HG02981 (cell line): ENCODE measurements around the gene PPT1.
"Not testable (repeated sequence)": the region's sequence is repeated elsewhere in the genome, so short reads cannot be mapped to it uniquely, and the experiment has no call there.

ENCODE experiments used
- ATAC-seq: cut with Tn5 transposase; IDR thresholded peaks from one replicate; pipeline ENCODE4 v1.9.1; 2021; ENCODE audit warnings: mild to moderate bottlenecking, moderate library complexity; ENCODE audit not compliant: unreplicated experiment

The PPT1 gene

DNA sequence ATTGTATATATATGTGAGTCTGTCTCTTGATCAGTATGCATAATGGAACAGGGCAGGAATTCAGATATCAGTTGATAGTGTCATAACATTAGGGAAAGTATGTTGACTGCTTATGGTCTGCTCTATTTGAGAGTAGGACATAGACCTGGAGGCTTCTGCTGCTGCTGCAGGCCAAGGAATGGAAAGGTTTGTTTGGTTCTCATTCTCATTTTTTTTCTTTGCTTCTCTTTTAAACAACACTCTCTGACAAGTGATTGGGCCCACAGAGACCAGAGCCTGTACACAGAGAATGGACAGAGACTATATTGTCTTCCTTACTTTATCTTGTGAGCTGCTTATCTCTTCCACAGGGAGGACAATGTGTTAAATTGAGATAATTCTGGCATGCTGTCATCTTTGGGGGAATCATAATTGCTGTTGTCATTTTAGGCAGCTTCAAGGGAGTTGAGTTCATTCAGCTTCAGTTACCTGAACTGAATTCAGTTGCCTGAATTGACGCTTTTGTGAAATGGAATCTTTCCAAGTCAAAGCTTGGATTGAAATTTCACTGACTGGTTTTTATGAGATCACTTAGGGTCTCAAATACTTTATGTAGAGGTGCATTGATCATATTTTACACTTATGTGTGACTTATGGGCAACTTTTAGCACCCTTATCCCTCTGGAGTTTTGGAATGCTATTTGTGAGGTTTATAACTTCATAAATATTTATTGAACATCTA lies 39.6 kb downstream of the PPT1 start:
- no peak for ATAC-seq

DNA sequence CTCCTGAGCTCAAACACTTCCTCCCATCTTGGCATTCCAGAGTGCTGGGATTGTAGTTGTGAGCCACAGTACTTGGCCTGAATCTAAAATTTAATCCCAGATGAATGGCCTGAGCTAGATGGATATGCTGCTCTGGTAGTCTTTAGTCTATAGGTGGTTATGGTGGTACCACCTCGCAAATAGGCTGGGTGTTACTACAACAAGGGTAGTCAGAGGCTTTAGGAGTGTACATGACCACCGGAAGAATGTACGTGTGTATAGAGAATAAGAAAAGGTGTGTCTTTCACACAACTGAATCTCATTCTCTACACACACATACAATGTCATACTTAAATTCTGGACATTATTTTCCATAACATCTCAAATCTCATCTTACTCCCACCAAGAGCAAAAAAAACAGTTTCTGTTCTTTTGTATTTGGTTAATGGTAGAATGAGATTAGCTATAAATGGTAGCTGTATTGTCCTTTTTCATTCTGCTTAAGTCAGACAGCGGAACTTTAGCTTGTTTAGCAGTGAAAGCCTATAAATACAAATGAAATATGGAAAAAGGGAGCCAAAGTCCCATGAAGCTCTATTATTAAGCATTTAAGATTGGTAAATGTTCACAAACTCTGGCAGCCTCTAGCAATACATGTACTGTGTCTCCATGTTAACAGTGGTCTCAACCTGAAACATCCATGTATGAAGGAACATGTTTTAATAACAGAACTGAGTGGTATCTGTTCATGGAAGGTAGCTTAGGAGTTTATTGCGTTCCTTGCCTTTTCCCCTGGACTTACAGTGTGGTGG lies 40.3 kb downstream of the PPT1 start:
- no peak for ATAC-seq

DNA sequence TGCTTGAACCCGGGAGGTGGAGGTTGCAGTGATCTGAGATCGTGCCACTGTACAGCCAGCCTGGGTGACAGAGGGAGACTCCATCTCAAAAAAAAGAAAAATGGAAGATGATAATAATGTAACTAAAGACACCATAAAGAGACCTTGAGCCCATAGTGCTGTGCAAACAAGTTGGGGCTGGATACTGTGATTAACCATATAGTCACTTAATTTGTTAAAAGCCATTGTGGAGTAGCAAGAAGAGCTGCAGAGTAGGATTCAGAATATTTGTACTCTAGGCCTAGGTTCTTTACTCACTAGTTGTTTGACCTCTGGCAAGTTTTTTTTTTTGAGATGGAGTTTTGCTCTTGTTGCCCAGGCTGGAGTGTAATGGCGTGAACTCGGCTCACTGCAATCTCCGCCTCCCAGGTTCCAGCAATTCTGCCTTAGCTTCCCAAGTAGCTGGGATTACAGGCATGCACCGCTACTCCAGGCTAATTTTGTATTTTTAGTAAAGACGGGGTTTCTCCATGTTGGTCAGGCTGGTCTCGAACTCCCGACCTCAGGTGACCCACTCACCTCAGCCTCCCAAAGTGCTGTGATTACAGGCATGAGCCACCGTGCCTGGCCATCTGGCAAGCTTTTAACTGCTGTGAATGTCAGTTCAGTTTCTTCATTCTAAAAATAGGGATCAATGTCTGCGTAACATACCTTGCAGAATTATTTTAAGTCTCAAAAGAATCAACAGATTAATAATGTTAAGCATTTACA lies 43.7 kb downstream of the PPT1 start:
- no peak for ATAC-seq

GRCh38 chr1:40050863-40051262 lies 46.2 kb downstream of the PPT1 start:
- no peak for ATAC-seq

- no peak for ATAC-seq
Observed at GRCh38 chr1:40049725-40050124, 47.3 kb downstream of the PPT1 start.

DNA sequence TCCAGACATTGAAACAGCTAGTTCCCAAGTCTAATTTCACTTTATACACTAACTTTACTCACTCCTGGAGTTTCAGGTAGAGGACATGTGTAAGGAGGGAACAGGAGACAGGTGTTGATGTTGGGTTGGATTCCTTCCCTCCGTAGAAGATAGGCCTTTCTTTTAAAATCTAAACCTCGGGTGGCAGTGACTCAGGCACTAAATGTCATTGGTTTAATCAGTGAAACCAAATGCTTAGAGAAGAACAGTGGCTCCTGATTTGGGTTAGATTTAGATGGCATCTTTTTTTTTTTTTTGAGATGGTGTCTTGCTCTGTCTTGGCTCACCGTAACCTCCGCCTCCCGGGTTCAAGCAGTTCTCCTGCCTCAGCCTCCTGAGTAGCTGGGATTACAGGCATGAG lies 49.3 kb downstream of the PPT1 start:
- no peak for ATAC-seq

DNA sequence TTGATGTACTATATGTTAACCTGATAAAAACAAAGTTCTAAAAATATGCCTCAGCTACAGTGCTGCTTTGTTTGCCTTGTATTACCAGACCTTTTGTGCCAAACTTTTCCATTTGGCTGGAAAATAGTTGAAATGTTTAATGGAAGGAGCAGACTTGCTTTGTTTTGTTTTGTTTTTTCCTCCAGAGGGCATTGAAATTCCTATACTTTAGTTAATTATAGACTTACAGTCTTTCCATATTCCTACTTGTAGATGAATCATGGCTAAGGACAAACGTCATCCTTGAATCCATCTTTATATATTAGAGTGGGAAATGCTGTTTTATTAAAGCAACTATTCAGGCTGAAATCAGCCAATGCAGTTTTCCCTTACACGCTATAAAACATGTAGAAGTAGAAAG lies 49.8 kb downstream of the PPT1 start:
- ATAC-seq: no peak

DNA sequence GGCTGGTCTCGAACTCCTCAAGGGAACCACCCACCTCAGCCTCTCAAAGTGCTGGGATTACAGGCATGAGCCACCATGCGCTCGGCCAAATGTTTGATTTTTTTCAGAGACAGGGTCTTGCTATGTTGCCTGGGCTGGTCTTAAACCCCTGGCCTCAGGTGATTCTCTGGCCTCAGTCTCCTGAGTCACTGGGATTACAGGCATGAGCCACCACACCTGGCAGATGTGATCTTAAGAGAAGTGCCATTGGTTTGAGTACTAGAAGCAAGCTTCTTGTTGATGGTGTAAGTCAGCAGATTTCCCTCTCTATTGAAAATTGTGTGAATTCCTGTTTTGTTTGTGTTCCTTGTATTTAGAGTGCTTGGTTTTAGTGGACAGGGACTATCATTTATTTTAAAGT lies 51.3 kb downstream of the PPT1 start:
- no peak for ATAC-seq

GRCh38 chr1:40045182-40045581 lies 51.9 kb downstream of the PPT1 start:
- ATAC-seq: no peak

GRCh38 chr1:40044110-40044509 lies 52.9 kb downstream of the PPT1 start:
- no peak for ATAC-seq

DNA sequence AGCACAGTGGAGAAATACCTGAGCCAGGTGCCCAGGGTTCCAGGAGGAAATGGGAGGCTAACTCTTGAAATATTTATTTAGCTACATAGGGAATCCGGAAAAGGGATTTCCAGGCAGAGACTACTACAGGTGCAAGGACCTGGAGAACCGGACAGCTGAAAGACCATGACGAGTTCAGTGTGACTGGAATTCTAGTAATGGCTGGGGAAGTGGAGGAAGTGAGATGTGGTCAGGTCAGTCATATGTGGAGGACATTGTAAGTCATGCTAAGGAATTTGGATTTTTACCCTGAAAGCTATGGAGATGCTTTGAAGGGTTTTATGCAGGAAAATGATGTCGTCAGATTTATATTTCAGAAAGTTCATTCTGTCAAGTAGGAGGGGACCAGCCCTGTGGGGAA lies 54.7 kb downstream of the PPT1 start:
- no peak for ATAC-seq

GRCh38 chr1:40041466-40041838 lies 55.6 kb downstream of the PPT1 start:
- ATAC-seq: no peak

DNA sequence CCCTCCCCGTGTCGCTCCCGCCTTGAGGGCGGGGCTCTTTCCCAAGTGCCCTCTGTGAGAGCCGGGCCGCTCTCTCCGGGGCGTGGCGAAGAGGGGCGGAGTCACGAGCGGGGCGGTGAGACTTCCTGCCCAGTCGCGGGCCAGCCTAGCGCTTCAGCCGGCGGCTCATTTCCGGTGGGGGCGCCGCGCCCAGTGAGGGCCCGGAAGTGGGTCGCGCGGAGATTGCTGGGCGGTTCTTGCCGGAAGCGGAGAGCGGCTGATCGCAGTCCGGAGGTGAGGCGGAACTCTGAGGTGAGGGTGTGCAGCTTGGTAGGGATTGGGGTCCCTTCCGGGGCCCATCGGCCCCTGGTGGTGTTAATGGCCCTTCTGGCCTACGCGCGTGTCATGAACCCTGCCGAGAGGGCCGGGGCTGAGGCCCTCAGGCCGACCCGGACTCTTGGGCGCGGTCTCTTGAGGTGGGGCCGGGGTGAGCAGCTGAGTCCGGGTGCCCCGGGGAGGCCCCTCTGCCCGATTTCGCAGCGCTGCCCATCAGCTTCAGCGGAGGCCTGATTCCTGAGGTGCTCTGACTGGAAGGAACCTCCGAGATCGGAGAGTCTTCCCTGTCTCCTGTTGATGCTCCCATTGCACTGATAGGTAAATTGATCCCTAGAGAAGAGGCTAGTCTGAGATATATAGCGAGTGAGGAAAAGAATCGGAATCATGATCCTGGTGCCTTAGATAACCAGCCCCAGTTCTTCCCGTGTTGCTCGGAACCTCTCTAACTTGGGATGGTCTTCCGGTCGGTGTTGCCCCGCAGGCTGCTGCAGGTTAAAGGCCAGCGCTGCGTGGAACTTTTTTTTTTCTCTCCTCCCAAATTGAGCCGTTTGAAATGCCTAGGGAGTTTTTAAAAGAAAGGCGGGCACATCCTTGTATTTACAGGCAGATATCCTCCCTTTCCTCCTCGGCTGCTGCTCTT lies 56.3 kb downstream of the PPT1 start, which contains the start of gene CAP1:
Gene CAP1 (plus strand): TSS at position 219 of the 955 bp plus-strand sequence. CDS start 18,618 bp downstream, outside the sequence.
- ATAC-seq: peak; percentile 81

DNA sequence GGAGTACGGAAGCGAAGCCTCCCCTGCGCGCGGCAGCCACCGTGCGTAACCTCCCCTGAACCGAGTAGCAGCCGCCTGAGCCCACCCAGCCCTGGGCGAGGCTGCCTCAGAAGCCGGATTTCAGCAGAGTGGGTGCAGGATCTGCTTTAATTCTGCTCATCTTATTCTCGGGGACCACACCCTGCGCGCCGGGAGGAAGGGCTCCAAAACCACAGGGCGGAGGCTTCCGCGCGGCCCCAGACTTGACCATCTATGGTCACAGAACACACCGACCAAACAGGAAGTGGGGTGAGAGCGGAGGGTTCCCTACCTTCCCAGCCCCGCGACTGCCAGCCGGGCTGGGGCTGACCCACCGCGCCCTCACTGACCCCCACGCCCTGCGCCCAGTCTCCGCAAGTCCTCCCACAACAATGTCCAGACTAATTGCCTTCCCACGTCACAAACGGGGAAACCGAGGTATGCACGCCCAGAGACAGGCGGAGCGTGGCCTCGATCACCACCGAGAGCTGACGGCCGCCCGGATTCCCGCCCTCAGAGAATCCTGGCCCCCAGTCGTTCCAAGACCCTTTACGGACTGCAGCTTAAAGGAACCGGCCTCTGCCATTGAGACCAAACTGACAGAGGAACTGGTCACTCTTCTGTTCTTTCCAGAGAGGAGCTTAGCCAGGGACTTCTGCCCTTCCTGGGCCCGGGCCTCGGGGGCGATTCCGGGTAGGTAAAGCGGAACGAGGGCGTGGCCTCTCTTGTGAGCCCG lies 57.1 kb downstream of the PPT1 start:
- peak; percentile 49 for ATAC-seq

DNA sequence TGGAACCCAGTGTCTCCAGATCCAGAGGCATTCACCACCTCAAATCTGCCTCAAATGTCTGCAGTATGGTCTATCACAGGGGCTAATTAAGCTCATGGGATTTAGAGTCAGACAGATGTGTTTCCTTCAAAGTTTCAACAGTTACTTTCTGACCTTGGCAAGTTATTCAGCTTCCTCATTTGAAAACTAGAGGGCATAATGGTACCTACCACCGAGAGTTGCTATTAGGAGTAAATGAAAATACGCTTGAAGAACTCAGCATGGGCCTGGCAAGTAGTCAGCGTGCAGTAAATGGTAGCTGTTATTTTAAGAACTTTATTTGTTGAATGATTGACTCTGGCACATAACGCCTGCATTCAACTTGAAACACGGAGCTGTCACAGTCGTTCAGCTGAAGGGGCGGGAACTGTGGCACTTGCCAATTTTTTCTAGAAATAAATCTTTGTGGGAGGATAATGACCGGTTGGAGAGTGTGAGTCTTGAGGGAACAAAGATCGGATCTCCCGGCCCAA lies 57.8 kb downstream of the PPT1 start:
- peak; percentile 3 for ATAC-seq

GRCh38 chr1:40038697-40039096 lies 58.4 kb downstream of the PPT1 start:
- no peak for ATAC-seq

DNA sequence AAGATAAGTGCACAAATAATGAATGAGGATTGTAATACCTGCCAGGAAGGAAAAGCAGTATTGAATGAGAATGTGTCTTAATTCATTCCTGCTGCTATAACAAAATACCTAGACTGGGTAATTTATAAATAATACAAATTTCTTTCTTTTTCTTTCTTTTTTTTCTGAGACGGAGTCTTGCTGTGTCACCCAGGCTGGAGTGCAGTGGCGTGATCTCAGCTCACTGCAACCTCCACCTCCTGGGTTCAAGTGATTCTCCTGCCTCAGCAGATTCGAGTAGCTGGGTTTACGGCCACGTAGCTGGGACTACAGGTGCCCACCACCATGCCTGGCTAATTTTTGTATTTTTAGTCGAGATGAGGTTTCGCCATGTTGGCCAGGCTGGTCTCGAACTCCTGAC lies 59.8 kb downstream of the PPT1 start:
- ATAC-seq: not testable (repeated sequence)

- ATAC-seq: no peak
Observed at GRCh38 chr1:40036574-40036973, 60.5 kb downstream of the PPT1 start.

GRCh38 chr1:40034869-40035268 lies 62.2 kb downstream of the PPT1 start:
- no peak for ATAC-seq
